CD4-positive, alpha-beta T cell treated with Interleukin-2 at 100 ng/mL for 4 hours (primary cell): ENCODE measurements around the gene SUPT20H.

Experiments
- DNase-seq: peaks from one replicate; pipeline ENCODE4 v3.0.0-alpha.2; 2020; ENCODE audit warnings: low spot score

SUPT20H gene

GRCh38 chr13:37058910-37059847, at the start of gene SUPT20H:
Gene SUPT20H, minus strand, starts transcription at chr13:37059688. Its CDS starts 8,198 bp downstream, at chr13:37051490.
- DNase-seq, result peak; percentile 92

GRCh38 chr13:37109051-37109678, 49.7 kb upstream of the SUPT20H start:
- DNase-seq, result no peak

- no peak for DNase-seq
Observed at GRCh38 chr13:37107868-37108267, 48.4 kb upstream of the SUPT20H start.

GRCh38 chr13:37107456-37107855, 48.0 kb upstream of the SUPT20H start:
- no peak for DNase-seq

- no peak for DNase-seq
Observed at GRCh38 chr13:37106642-37107041, 47.2 kb upstream of the SUPT20H start.

- no peak for DNase-seq
Observed at GRCh38 chr13:37105251-37105714, 45.8 kb upstream of the SUPT20H start, which contains the start of gene CSNK1A1L. Gene CSNK1A1L, minus strand, starts transcription at chr13:37105664. Its CDS starts 408 bp downstream, at chr13:37105256.

- DNase-seq, result no peak
Observed at GRCh38 chr13:37102896-37103295, 43.4 kb upstream of the SUPT20H start.

GRCh38 chr13:37101201-37101600, 41.7 kb upstream of the SUPT20H start:
- no peak for DNase-seq

GRCh38 chr13:37100731-37101130, 41.2 kb upstream of the SUPT20H start:
- no peak for DNase-seq

GRCh38 chr13:37097076-37097475, 37.6 kb upstream of the SUPT20H start:
- no peak for DNase-seq

- no peak for DNase-seq
Observed at GRCh38 chr13:37094840-37095239, 35.4 kb upstream of the SUPT20H start.

- no peak for DNase-seq
Observed at GRCh38 chr13:37094099-37094498, 34.6 kb upstream of the SUPT20H start.

- no peak for DNase-seq
Observed at GRCh38 chr13:37091835-37092234, 32.3 kb upstream of the SUPT20H start.

GRCh38 chr13:37090912-37091311, 31.4 kb upstream of the SUPT20H start:
- DNase-seq, result no peak

GRCh38 chr13:37089495-37089894, 30.0 kb upstream of the SUPT20H start:
- no peak for DNase-seq

GRCh38 chr13:37087486-37087885, 28.0 kb upstream of the SUPT20H start:
- DNase-seq, result no peak

- DNase-seq, result no peak
Observed at GRCh38 chr13:37085606-37086005, 26.1 kb upstream of the SUPT20H start.

- no peak for DNase-seq
Observed at GRCh38 chr13:37076818-37077217, 17.3 kb upstream of the SUPT20H start.

GRCh38 chr13:37075164-37075563, 15.7 kb upstream of the SUPT20H start:
- DNase-seq, result no peak

- DNase-seq, result peak; percentile 29
Observed at GRCh38 chr13:37074703-37075102, 15.2 kb upstream of the SUPT20H start.

- DNase-seq, result no peak
Observed at GRCh38 chr13:37072024-37072423, 12.5 kb upstream of the SUPT20H start.

- no peak for DNase-seq
Observed at GRCh38 chr13:37070956-37071355, 11.5 kb upstream of the SUPT20H start.

- no peak for DNase-seq
Observed at GRCh38 chr13:37070145-37070695, 10.7 kb upstream of the SUPT20H start.
